ENCODE measurements around the gene CD47.

GRCh38 chr3:107999215-107999775 is 91.5 kb downstream of the CD47 start:
- TF ChIP-seq CTCF (IDR thresholded peaks at IDR 0.05), result no peak
- TF ChIP-seq POLR2A (IDR thresholded peaks at IDR 0.05), result no peak
